ENCODE results near the gene MANBA.
"Not testable (repeated sequence)": the region's sequence is repeated elsewhere in the genome, so short reads cannot be mapped to it uniquely, and the experiment has no call there.

MANBA gene

DNA sequence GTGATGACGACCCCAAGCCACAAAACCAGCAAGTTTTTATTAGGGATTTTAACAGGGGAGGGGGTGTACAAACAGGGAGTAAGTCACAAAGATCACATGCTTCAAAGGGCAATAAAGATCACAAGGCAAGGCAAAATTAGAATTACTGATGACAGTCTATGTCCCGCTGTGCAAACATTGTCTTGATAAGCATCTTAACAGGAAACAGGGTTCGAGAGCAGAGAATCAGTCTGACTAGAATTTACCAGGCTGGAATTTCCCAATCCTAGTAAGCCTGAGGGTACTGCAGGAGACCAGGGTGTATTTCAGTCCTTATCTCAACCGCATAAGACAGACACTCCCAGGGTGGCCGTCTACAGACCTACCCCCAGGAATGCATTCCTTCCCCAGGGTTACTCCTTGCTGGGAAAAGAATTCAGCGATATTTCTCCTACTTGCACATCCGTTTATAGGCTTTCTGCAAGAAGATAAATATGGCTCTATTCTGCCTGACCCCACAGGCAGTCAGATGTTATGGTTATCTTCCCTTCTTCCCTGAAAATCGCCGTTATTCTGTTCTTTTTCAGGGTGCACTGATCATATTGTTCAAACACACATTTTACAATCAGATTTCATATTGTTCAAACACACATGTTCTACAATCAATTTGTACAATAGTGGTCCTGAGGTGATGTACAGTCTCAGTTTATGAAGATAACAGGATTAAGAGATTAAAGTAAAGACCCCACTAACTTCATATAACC is 41.8 kb downstream of the MANBA start:
- not testable (repeated sequence) for DNase-seq

DNA sequence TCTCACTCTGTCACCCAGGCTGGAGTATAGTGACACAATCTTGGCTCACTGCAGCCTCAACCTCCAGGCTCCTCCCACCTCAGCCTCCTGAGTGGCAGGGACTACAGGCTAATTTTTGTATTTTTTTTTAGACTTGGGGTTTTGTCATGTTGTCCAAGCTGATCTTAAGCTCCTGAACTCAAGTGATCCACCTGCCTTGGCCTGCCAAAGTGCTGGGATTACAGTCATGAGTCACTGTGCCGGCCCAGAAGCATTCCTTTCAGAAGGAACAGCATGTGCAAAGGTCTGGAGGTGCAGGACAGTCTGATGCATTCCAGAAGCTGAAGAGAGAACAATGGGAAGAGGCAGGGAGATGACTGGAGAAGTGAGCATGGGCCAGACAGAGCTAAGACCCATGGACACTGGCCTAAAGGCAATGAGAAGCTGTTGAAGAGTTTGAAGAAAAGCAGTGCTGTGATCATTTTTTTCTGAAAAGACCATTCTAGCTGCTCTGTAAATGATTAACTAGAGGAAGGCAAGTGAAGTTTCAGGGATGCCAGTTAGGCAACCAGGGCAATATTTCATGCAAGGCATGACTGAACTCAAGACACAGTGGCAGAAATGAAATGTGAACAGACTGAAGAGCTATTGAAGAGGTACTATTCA is 43.2 kb downstream of the MANBA start:
- DNase-seq = no peak

DNA sequence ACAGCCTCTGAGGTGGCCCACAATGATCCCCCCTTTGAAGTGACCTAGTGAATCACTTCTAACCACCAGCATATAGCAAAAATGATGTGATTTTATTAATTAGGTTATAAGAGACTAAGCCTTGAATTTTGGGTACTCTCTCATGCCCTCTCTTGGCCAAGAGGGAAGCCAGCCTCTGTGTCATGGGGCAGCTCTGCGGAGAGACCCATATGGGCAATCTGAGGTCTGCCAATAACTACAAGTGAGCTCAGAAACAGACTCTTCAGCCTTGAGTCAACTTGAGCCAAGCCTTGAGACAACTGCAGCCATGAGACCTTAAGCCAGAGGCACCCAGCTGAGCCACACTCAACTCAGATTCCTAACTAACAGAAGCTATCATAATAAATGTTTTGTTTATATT is 45.7 kb downstream of the MANBA start:
- no peak for DNase-seq

DNA sequence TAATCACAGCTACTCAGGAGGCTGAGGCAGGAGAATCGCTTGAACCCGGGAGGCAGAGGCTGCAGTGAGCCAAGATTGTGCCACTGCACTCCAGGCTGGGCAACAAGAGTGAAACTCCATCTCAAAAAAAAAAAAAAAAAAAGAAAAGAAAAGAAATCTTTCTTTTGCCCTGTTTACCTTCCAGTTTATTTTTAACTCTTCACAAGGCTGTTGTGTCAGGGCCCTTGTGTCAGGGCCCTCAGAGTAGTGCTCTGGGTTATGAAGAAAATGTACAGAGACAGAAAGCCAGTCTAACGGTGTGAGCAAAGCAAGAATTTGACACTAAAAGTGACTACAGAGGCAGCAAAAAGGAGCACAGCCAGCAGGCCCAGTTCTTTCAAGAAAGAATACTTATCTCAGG is 47.0 kb downstream of the MANBA start:
- not testable (repeated sequence) for DNase-seq

DNA sequence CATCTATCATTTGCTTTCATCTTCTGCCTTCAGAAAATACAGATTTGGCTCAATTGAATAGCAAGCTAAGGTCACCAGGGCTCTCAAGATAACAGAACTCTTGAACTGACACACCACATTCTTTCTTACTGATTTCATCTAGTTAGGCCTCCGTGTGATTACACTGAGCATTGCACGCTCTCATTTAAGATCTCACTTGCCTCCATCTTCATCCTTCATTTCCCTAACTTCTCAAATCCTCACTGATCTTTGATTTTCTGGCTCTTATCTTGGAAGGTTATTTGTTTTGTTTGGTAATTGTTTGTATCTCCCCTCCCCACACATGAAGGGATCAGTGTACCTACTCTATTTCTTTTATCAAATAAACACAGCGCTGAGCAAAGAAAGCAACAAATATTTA is 47.7 kb downstream of the MANBA start:
- DNase-seq = no peak

DNA sequence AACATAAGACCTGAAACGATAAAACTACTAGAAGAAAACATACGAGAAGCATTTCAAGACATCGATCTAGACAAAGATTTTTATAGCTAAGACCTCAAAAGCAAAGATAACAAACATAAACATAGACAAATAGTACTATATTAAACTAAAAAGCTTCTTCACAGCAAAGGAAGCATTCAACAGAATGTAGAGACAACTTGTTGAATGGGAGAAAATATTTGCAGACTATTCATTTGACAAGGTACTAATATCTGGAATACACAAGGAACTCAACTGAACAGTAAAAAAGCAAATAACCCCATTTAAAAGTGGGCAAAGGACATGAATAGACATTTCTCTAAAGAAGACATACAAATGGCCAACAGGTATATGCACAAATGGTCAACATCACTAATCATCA is 49.8 kb downstream of the MANBA start:
- no peak for DNase-seq

DNA sequence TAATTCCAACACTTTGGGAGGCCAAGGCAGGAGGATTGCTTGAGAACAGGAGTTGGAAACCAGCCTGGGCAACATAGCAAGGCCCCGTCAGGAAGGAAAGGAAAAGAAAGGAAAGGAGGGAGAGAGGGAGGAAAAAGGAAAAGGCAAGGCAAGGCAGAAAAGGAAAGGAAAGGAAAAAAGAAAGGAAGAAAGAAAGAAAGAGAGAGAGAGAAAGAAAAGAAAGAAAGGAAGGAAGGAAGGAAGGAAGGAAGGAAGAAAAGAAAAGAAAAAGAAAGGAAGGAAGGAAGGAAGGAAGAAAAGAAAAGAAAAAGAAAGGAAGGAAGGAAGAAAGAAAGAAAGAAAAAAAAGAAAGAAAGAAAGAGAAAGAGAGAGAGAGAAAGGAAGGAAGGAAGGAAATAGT is 51.7 kb downstream of the MANBA start:
- not testable (repeated sequence) for DNase-seq

DNA sequence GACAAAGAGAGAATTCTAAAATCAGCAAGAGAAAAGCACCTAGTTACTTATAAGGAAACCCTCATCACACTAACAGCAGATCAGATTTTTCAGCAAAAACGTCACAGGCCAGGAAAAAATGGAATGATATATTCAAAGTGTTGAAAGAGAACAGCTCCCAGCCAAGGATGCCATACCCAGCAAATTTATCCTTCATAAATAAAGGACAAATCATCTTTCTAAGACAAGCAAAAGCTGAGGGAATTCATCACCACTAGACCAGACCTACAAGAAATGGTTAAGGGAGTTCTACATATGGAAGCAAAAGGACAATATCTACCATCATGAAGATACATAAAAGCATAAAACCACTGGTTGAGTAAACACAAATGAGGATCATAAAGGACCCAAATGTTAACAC is 53.6 kb downstream of the MANBA start:
- no peak for DNase-seq

DNA sequence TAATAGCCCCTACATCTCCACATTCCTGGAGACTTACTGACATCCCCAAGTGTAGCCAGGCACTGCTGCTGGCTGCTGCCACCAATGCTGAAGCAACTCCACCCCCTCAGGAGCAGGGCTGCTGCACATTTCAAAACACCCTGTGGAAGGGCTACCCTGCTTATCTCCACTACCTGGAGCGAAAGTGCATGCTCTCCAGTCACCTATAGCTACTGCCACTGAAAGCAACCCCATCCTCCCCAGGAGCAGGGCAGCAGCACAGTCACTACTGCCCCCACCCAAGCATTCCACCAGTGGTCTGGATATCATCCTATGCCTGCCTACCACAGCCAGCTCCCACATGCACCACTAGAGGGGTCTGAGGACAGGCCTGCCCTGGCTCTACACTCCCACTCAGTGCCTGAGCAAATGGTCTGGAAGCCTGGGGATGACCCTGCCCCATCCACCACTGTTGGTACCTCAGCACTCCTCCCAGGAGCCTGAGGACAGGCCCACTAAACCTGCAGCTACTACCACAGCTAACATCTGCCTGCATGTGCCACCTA is 55.3 kb downstream of the MANBA start:
- DNase-seq = no peak

DNA sequence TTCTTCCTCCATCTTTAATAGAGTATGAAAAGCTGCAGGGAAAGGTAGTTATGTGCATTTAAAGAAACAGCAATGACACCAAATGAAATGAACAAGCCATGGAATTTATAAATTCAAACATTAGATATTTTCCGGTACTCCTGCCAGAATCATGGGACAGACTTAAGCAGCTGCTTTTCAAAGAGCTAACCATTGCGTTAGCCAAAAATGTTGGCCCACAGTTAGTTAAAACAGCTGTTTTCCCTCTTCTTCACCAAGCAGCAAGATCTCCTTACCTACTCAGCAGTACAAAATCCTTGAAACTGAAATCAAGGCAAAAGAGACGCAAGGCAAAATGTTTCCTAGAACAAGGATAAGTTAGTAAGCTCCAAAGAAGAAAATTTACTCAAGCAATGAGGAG is 64.0 kb downstream of the MANBA start:
- DNase-seq = no peak

DNA sequence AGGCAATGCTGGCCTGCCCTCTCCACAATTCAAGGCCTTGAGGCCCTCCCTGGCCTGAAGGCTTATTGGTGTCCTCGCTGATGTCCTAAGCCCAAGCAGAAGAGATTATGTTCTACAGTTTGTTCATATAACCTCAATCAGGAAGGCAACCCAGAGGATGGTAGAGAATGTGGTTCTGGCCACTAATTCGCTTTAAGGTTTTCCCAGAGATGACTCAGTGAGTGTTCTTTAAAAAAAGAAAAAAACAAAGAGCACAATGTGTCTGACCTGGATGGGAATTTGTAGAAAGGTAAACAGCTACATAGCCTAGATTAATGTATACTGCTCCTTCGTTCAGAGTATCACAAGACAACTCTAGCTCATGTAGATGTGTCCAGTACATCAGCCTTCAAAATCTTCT is 66.0 kb downstream of the MANBA start:
- DNase-seq = no peak

DNA sequence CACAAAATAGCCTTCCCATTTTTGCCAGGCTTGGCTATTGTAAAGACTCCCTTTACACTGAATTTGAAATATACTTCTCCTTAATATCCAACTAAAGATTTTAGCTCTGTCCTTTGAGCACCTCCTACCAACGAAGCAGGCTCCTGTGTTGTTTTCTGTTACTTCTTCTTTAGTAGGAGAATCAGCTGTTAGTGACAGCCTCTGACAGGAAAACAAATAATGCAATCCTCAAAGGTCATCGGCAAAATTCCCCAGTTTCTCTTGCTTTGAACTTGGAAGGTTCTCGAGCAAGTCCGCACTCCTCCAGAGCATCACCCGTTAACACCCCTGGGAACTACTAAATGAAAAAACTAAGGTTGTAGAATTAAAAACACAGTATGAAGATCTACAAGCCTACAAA is 66.9 kb downstream of the MANBA start:
- DNase-seq = no peak

DNA sequence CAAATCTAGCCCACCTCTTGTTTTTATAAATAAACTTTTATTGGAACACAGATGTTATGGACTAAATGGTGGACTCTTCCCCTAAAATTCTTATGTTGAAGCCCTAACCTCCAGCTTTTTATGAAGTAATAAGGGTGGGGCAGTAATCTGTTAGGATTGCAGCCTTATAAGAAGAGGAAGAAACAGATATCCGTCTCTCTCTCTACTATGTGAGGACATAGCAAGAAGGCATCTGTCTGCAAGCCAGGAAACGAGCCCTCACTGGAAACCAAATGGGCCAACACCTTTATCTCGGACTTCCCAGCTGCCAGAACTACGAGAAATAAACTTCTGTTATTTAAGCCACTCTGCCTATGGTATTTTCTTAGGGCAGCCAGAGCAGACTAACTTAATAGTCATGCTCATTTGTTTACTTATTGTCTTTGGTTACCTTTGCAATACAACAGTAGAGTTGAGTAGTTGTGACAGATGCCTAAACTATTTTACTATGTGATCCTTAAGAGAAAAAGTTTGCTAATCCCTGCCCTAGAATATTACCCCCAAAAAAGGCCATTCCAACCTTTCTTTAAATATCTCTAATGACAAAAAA is 67.4 kb downstream of the MANBA start:
- DNase-seq = no peak

DNA sequence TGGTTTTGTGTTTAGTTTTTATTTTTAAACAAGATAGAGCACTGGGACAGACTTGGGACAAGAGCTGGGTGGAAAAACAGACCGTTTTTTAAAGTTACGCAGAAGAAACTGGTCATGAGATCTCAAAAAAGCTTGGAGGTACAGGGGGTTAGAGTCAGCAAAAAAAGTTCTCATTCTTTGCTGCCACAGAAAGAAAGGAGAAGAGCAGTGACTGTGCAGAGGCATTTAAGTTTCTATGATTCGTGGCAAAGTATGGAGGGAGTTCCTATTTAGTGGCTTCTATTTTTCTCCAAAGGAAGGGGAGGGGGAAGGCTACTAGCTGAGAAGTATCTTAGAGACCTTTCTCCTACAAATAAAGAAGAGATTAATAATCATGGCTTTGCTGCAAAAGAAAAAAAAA is 68.3 kb downstream of the MANBA start:
- no peak for DNase-seq

DNA sequence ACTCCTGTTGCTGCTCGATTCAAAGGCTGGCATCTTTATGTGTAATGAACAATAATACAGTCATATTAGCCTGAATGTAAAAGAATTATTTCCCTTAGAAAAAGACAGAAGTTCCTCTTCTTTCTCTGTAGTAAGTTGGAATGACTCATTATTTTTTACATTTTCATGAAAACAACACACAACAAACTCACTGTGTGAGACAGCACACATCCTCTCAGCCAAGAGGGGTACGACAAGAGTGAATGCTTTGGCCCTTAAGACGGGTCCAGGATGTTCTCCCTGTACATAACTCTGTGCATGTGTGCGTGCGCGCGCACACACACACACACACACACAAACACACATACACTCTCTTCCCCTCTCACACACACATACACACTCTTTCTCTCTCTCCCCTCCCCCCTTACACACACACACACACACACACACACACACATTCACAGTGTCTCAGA is 72.8 kb downstream of the MANBA start:
- DNase-seq = no peak

DNA sequence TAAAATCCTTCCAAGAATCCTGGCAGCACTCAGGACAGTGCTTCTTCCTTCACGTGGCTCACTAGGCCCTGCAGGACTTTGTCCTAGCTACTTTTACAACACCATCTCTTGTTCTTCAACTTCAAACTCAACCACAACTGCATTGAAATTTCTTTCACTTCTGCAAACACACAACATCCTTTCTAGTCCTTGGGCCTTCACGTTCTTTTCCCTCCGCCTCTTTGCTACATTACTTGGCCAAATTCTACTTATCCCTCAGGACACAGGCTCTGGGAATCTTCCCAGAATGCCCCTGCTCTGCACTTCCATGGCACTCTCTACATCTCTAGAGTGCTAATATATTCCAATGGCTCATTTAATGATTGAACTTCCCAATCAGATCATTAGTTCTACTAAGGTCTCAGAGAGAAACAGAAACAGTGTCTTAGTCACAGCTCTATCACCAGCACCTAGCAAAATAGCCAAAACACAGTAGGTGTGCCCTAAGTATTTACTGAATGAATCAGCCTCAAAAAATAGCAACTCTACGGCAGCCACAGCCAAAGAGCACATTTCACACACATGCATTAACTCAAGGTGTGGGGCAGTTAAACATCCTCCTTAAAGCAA is 73.3 kb downstream of the MANBA start:
- no peak for DNase-seq

DNA sequence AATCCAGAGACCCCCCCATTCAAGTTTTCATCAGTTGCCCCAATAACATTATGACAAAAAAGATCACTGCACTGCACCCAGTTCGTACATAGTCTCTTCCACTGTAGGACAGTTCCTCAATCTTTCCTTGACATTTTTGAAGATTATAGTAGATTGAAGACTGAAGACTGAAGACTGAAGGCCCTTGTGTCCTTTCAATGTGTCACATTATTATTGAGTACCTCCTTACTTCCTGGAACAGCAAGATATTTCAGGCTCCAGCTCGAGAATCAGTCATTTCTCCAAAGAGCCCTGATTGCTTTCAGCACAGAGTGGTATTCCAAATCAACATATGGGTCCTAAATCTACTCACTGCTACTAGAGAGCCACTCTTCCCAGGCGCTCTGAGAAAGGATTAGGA is 75.0 kb downstream of the MANBA start:
- no peak for DNase-seq

DNA sequence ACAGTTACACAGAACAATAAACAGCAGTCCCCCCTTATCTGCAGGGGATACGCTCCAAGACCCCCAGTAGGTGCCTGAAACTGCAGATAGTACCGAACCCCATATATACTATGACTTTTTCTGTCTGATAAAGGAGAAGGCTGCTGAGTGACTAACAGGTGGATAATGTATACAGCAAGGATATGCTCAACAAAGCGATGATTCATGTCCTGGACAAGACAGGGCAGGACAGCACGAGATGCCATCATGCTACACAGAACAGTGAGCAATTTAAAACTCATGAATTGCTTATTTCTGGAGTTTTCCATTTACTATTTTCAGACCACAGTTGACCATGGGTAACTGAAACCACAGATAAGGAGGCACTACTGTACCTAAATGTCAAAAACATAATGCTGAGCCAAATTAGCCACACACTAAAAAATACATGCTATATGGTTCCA is 76.1 kb downstream of the MANBA start:
- DNase-seq = no peak

DNA sequence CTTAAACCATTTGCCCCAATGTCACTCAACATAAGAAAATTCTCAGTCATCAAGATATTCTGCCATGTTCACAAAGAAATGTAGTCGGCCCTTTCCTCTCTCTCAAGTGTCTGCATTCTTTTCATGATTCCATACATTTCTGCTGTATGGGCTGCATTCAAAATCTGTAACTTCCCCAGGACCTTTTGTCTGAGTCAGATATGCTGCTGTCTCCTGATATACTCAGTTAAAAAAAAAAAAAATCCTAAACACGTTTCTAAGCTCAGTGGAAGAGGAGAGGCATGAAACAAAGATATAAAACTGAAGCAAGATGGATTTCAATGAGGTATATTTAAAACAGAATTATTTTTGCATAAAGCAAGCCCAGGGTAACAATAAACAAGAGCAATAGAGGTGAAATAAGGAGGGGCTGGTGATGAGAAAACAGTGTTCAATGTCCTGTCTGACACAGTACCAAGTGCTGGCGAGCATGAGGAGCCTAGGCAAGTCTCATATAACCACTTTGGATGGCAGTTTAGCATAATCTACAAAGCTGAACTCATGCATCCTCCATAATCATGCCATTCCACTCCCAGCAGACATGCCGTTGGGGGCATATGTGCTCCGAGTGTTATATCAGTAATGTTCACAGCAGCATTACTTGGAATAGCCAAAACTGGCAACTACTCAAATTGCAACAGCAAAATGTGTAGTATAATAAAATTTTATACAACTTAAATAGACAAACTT is 76.7 kb downstream of the MANBA start:
- no peak for DNase-seq

DNA sequence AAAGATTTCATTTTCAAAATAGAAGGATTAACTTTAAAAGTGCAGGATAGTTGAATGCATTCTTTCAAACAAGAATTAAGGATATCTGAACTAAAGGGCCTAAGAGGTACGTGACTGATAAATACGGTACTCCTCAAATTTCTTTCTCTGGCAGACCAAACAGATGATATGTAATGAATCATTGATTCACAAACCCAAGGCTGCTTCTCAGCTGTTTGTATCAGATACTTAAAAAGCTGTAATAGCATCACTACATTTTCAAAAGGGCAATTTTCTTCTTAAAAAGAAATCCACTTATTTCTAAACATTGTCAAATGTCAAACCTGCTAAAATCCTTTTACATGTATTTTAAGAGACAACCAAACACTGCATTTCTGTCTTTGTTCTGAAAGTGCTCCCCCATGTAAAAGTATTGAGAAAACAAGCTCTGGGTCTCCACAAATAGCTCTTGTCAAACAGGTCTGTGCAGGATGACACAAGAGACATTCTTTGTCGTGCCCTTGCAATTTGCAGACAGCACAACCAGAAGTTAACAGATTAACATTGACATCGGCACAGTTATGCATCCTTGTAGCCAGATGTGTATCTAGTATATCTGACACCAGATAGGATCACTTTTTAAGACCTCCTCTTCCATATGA is 82.0 kb downstream of the MANBA start:
- no peak for DNase-seq

DNA sequence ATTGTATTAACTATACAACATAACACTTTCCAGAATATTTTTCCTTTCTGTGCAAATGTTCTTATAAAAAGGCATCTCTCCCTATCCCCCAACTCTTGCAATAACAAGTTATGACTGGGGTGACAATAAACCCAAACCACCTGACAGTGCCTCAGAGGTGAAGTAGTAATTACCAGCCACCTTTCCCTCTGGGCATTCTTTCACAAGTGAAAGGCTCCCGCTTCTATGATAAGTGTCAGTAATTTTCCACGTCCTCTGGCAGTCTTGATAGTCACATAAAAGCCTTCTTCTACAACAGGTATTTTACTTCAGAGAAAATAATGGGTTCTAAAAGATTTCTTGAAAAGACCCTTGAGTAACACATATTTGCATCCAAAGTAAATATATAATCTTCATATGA is 82.7 kb downstream of the MANBA start:
- no peak for DNase-seq

DNA sequence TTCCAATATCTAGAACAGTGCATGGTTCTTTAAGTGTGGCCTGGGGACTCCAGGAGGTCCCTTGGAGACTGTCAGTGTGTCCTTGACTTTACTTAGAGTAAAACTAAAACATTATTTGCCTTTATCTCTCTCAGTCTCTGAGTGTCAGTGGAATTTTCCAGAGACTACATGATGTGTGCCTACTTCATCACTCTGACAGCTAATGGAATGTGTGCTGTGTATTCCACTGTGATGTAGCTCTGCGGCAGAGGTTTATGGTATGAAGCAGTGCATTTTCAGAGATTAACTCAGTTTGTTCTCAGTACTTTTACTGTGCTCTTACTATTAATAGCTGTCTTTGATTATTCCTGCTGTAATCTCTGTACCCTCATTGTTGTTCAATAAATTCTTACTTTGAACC is 85.6 kb downstream of the MANBA start:
- no peak for DNase-seq
